ENCODE data around the gene CXCL17.

GRCh38 chr19:42474743-42475142 is 32.0 kb upstream of the CXCL17 start:
- no peak for TF ChIP-seq CTCF (IDR thresholded peaks at IDR 0.05)
- TF ChIP-seq POLR2A (IDR thresholded peaks at IDR 0.05): no peak
- no peak for TF ChIP-seq EP300 (IDR thresholded peaks at IDR 0.05)
- no peak for TF ChIP-seq POLR2AphosphoS5 (IDR thresholded peaks at IDR 0.05)

Measured in suprapubic skin (tissue), 4 donors.